H9 (cell line): ENCODE measurements around the gene PIPOX. TPM values are rescaled to one million over a fixed set of nuclear protein-coding genes. Genes with fewer than 3 reads are reported as not detected.
A peak's percentile ranks its signal among the peaks of the same experiment; 100 is the strongest.

ENCODE experiments used
- DNase-seq: peaks from one replicate; pipeline ENCODE4 v3.0.0-alpha.2; 2017
- H2AFZ ChIP-seq: one replicate; pipeline ENCODE4 v1.6.1; 2013; ENCODE audit warnings: mild to moderate bottlenecking, low read length, control low read depth, moderate library complexity
- H2AK5ac ChIP-seq: 2 replicates; pipeline ENCODE4 v1.6.1; 2013; ENCODE audit warnings: low read length, control low read depth, mixed read lengths; ENCODE audit not compliant: insufficient read length
- H2BK120ac ChIP-seq: one replicate; pipeline ENCODE4 v1.6.1; 2013; ENCODE audit warnings: low read depth, mild to moderate bottlenecking, low read length, control low read depth, inconsistent platforms; ENCODE audit not compliant: poor library complexity, severe bottlenecking
- H2BK12ac ChIP-seq: 2 replicates; pipeline ENCODE4 v1.6.1; 2013; ENCODE audit warnings: low read length, control low read depth, mixed read lengths, low read depth; ENCODE audit not compliant: insufficient read length
- H2BK15ac ChIP-seq: 2 replicates; pipeline ENCODE4 v1.6.1; 2013; ENCODE audit warnings: low read depth, low read length, control low read depth
- H2BK20ac ChIP-seq: one replicate; pipeline ENCODE4 v1.6.1; 2013; ENCODE audit warnings: low read depth, mild to moderate bottlenecking, low read length, control low read depth, inconsistent platforms; ENCODE audit not compliant: poor library complexity, severe bottlenecking
- H2BK5ac ChIP-seq: 2 replicates; pipeline ENCODE4 v1.6.1; 2013; ENCODE audit warnings: low read length, control low read depth, mixed read lengths; ENCODE audit not compliant: insufficient read length
- H3K14ac ChIP-seq: 2 replicates; pipeline ENCODE4 v1.6.1; 2013; ENCODE audit warnings: low read length, control low read depth; ENCODE audit not compliant: insufficient read depth
- H3K18ac ChIP-seq: 2 replicates; pipeline ENCODE4 v1.6.1; 2013; ENCODE audit warnings: low read depth, mild to moderate bottlenecking, mixed read lengths, low read length, control low read depth; ENCODE audit not compliant: insufficient read length
- H3K23ac ChIP-seq: 2 replicates; pipeline ENCODE4 v1.6.1; 2013; ENCODE audit warnings: low read length, control low read depth, mixed read lengths, low read depth; ENCODE audit not compliant: insufficient read length
- H3K23me2 ChIP-seq: 2 replicates; pipeline ENCODE4 v1.6.1; 2013; ENCODE audit warnings: low read depth, mild to moderate bottlenecking, mixed read lengths, low read length, control low read depth; ENCODE audit not compliant: insufficient read length, poor library complexity, severe bottlenecking
- H3K27ac ChIP-seq: 2 replicates; pipeline ENCODE4 v1.5.1; 2013; ENCODE audit warnings: low read length, control low read depth, mixed read lengths, low read depth; ENCODE audit not compliant: insufficient read length
- H3K27me3 ChIP-seq: 2 replicates; pipeline ENCODE4 v1.6.1; 2013; ENCODE audit warnings: low read length, control low read depth, inconsistent platforms; ENCODE audit not compliant: insufficient read depth
- H3K4ac ChIP-seq: 2 replicates; pipeline ENCODE4 v1.6.1; 2013; ENCODE audit warnings: low read depth, mild to moderate bottlenecking, control low read depth, inconsistent platforms, low read length, moderate library complexity
- H3K4me1 ChIP-seq: 2 replicates; pipeline ENCODE4 v1.6.1; 2013; ENCODE audit warnings: low read length, control low read depth, inconsistent platforms; ENCODE audit not compliant: insufficient read depth
- H3K4me2 ChIP-seq: 2 replicates; pipeline ENCODE4 v1.6.1; 2013; ENCODE audit warnings: low read length, control low read depth, mixed read lengths; ENCODE audit not compliant: insufficient read length, insufficient read depth
- H3K56ac ChIP-seq: 2 replicates; pipeline ENCODE4 v1.6.1; 2013; ENCODE audit warnings: low read depth, mild to moderate bottlenecking, mixed read lengths, low read length, control low read depth; ENCODE audit not compliant: insufficient read length
- H3K79me1 ChIP-seq: 2 replicates; pipeline ENCODE4 v1.6.1; 2013; ENCODE audit warnings: low read depth, mild to moderate bottlenecking, moderate library complexity, low read length, control low read depth, inconsistent platforms; ENCODE audit not compliant: insufficient read depth, poor library complexity, severe bottlenecking
- H3K79me2 ChIP-seq: 2 replicates; pipeline ENCODE4 v1.6.1; 2013; ENCODE audit warnings: low read length, control low read depth, inconsistent platforms; ENCODE audit not compliant: insufficient read depth
- H3K9ac ChIP-seq: 2 replicates; pipeline ENCODE4 v1.6.1; 2013; ENCODE audit warnings: low read length, control low read depth, mixed read lengths; ENCODE audit not compliant: insufficient read length; ENCODE audit errors: extremely low read depth
- H3K9me3 ChIP-seq: one replicate; pipeline ENCODE4 v1.6.1; 2013; ENCODE audit warnings: low read depth, low read length, inconsistent platforms; ENCODE audit not compliant: control insufficient read depth
- H3T11ph ChIP-seq: one replicate; pipeline ENCODE4 v1.6.1; 2013; ENCODE audit warnings: mild to moderate bottlenecking, low read length, control low read depth, inconsistent platforms
- H4K20me1 ChIP-seq: one replicate; pipeline ENCODE4 v1.6.1; 2013; ENCODE audit not compliant: control insufficient read depth, insufficient read length, insufficient read depth
- H4K5ac ChIP-seq: 2 replicates; pipeline ENCODE4 v1.6.1; 2013; ENCODE audit warnings: low read depth, mild to moderate bottlenecking, mixed read lengths, low read length, control low read depth; ENCODE audit not compliant: insufficient read length
- H4K8ac ChIP-seq: replicated peaks from 2 replicates; pipeline ENCODE4 v1.6.1; 2013; ENCODE audit warnings: low read length, control low read depth, mixed read lengths, low read depth; ENCODE audit not compliant: insufficient read length
- H4K91ac ChIP-seq: 2 replicates; pipeline ENCODE4 v1.6.1; 2013; ENCODE audit warnings: low read depth, mild to moderate bottlenecking, moderate library complexity, mixed read lengths, low read length, control low read depth; ENCODE audit not compliant: insufficient read length
- H3K27ac Mint-ChIP-seq, 3 experiments: 2 replicates in 2 of 3; 3 replicates in 1 of 3; pipeline ENCODE4 v1.8.0; 2020 to 2021; ENCODE audit warnings: mixed read lengths in 3 of 3, mild to moderate bottlenecking in 1 of 3, moderate library complexity in 1 of 3
- H3K27me3 Mint-ChIP-seq: 2 replicates; pipeline ENCODE4 v1.8.0; 2021; ENCODE audit warnings: low read depth, mild to moderate bottlenecking, moderate library complexity, mixed read lengths
- H3K36me3 Mint-ChIP-seq, 3 experiments: 2 replicates in 2 of 3; 3 replicates in 1 of 3; pipeline ENCODE4 v1.8.0; 2020 to 2021; ENCODE audit warnings: low read depth in 3 of 3, mixed read lengths in 3 of 3; ENCODE audit not compliant: insufficient read depth in 1 of 3
- H3K4me1 Mint-ChIP-seq, 2 experiments: 2 replicates each; pipeline ENCODE4 v1.8.0; 2020; ENCODE audit warnings: mixed read lengths in 2 of 2
- H3K4me3 Mint-ChIP-seq, 2 experiments: 2 replicates in 1 of 2; 3 replicates in 1 of 2; pipeline ENCODE4 v1.8.0; 2020 to 2021; ENCODE audit warnings: mild to moderate bottlenecking in 2 of 2, mixed read lengths in 2 of 2, moderate library complexity in 1 of 2
- H3K9me3 Mint-ChIP-seq, 2 experiments: 2 replicates in 1 of 2; 3 replicates in 1 of 2; pipeline ENCODE4 v1.8.0; 2020; ENCODE audit warnings: mild to moderate bottlenecking in 2 of 2, mixed read lengths in 2 of 2, moderate library complexity in 1 of 2
- WGBS: extraction: QIAGEN DNeasy Blood & Tissue Kit; methylation state at CpG from one replicate; pipeline ENCODE4 v1.1.7; 2013; ENCODE audit warnings: missing lambda C conversion rate, low lambda C conversion rate, mixed read lengths; ENCODE audit not compliant: insufficient read length; ENCODE audit errors: extremely low coverage; 5-methylcytosine and 5-hydroxymethylcytosine counted together
- total RNA-seq: library from RNA; stranded (reverse); gene quantifications from 2 replicates; pipeline ENCODE4 v1.2.1, GENCODE V29; 2021
- TF ChIP-seq, protein P1 (sequence below): fragments of 200-600 bp; sonication (generic); conservative IDR thresholded peaks from 3 replicates; pipeline ENCODE4 v1.8.0; 2021; ENCODE audit warnings: antibody characterized with exemption, mild to moderate bottlenecking

PIPOX gene
- total RNA-seq, 1 experiment from 2014 or later: 30.1 TPM

DNA sequence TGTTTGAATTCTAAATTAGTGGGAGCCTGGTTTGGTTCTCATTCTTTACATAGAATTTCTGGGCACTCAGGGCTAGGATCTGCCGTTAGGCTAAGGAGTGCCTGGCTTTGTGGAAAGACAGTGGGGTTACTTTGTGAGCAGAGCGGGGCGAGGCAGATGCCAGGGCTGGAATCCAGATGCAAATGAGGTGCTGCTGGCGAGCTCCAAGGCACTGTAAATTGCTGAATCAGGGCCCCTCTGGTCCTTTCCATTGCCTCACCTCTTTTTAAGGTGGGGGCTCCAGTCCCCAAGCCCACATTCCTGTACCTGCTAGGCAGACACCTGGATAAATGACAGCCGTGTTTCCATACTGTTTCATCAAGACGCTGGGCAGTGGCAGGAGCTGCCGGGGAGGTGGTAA is 33.8 kb downstream of the PIPOX start:
- no peaks in the 10 kb centered on the region for H3K79me2 ChIP-seq
- TF ChIP-seq, protein P1, sequence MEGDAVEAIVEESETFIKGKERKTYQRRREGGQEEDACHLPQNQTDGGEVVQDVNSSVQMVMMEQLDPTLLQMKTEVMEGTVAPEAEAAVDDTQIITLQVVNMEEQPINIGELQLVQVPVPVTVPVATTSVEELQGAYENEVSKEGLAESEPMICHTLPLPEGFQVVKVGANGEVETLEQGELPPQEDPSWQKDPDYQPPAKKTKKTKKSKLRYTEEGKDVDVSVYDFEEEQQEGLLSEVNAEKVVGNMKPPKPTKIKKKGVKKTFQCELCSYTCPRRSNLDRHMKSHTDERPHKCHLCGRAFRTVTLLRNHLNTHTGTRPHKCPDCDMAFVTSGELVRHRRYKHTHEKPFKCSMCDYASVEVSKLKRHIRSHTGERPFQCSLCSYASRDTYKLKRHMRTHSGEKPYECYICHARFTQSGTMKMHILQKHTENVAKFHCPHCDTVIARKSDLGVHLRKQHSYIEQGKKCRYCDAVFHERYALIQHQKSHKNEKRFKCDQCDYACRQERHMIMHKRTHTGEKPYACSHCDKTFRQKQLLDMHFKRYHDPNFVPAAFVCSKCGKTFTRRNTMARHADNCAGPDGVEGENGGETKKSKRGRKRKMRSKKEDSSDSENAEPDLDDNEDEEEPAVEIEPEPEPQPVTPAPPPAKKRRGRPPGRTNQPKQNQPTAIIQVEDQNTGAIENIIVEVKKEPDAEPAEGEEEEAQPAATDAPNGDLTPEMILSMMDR: no peak
- Mint-ChIP-seq H3K4me1 (peaks cover 45 to 71% of the 10 kb centered on the region in 2 experiments), H3K27me3 (no peaks in the 10 kb centered on the region), H3K4me3 (peak overlapping the region in 1 of 2 experiments; percentile 16; a peak in 2 of 5 replicates), H3K36me3 (peaks cover 8 to 22% (median 13%) of the 10 kb centered on the region in 3 experiments; a peak in 6 of 7 replicates), H3K27ac (peak overlapping the region in 2 of 3 experiments; percentile 70 to 78; a peak in 2 of 7 replicates), H3K9me3 (no peaks in the 10 kb centered on the region)
- H3K23me2 ChIP-seq: no peaks in the 10 kb centered on the region
- no peaks in the 10 kb centered on the region for H3K79me1 ChIP-seq
- no peak overlapping the region for H3T11ph ChIP-seq
- H2AFZ ChIP-seq: no peak overlapping the region
- H2BK15ac ChIP-seq: no peak overlapping the region
- no peak overlapping the region for H4K5ac ChIP-seq
- peak; percentile 63 for DNase-seq
- no peak overlapping the region for H3K18ac ChIP-seq
- no peak overlapping the region for H3K4ac ChIP-seq
- no peak overlapping the region for H4K8ac ChIP-seq
- WGBS: no CpG with 5 or more reads among the region's 7 CpGs
- no peaks in the 10 kb centered on the region for H3K9me3 ChIP-seq
- no peak overlapping the region for H2BK20ac ChIP-seq
- no peak overlapping the region for H2BK120ac ChIP-seq
- H3K9ac ChIP-seq: no peak overlapping the region
- no peak overlapping the region for H2AK5ac ChIP-seq
- H2BK5ac ChIP-seq: no peak overlapping the region
- H3K23ac ChIP-seq: no peak overlapping the region
- H3K27me3 ChIP-seq: no peaks in the 10 kb centered on the region
- H3K56ac ChIP-seq: no peak overlapping the region
- H3K27ac ChIP-seq: no peak overlapping the region
- H3K4me1 ChIP-seq: peaks cover 7% of the 10 kb centered on the region; the same call in 1 of the 2 replicates
- H4K91ac ChIP-seq: no peak overlapping the region
- H2BK12ac ChIP-seq: no peak overlapping the region
- H4K20me1 ChIP-seq: no peaks in the 10 kb centered on the region
- H3K4me2 ChIP-seq: no peak overlapping the region
- no peak overlapping the region for H3K14ac ChIP-seq
